Spleen (tissue), 11 donors: ENCODE data around the gene SELENOO. TPM values are rescaled to one million over a fixed set of nuclear protein-coding genes. Genes with fewer than 3 reads are reported as not detected.

Source experiments
- DNase-seq: peaks from one replicate; pipeline ENCODE4 v3.0.0-alpha.2; 2020
- H3K27ac ChIP-seq, 8 donors: fragments of 200-600 bp; sonication (generic) in 7 of 8; 1 replicate in 4 of 8; 2 replicates in 4 of 8; pipeline versions ENCODE4 v1.5.0 to v1.8.0; 2016 to 2021; ENCODE audit warnings: inconsistent platforms in 4 of 8, mild to moderate bottlenecking in 4 of 8, moderate library complexity in 1 of 8
- H3K27me3 ChIP-seq, 7 donors: fragments of 200-600 bp; sonication (generic) in 6 of 7; replicated peaks in 1 of 7; 1 replicate in 4 of 7; 2 replicates in 3 of 7; pipeline versions ENCODE4 v1.5.0 to v1.8.0; 2016 to 2021; ENCODE audit warnings: inconsistent platforms in 3 of 7, mild to moderate bottlenecking in 1 of 7
- H3K36me3 ChIP-seq, 6 donors: fragments of 200-600 bp; sonication (generic) in 5 of 6; 1 replicate in 4 of 6; 2 replicates in 2 of 6; pipeline versions ENCODE4 v1.5.0 to v1.8.0; 2016 to 2021; ENCODE audit warnings: inconsistent platforms in 2 of 6
- H3K4me1 ChIP-seq, 6 donors: fragments of 200-600 bp; sonication (generic) in 5 of 6; 1 replicate in 3 of 6; 2 replicates in 3 of 6; pipeline versions ENCODE4 v1.5.0 to v1.8.0; 2016 to 2021; ENCODE audit warnings: inconsistent platforms in 3 of 6
- H3K4me3 ChIP-seq, 8 donors: fragments of 200-600 bp; sonication (generic) in 7 of 8; 1 replicate in 4 of 8; 2 replicates in 4 of 8; pipeline versions ENCODE4 v1.5.0 to v1.8.0; 2016 to 2021; ENCODE audit warnings: inconsistent platforms in 4 of 8, mild to moderate bottlenecking in 4 of 8, moderate library complexity in 2 of 8
- H3K9me3 ChIP-seq, 8 donors: fragments of 200-600 bp; sonication (generic) in 7 of 8; 1 replicate in 4 of 8; 2 replicates in 4 of 8; pipeline versions ENCODE4 v1.5.0 to v1.8.0; 2016 to 2021; ENCODE audit warnings: inconsistent platforms in 4 of 8
- CTCF ChIP-seq, 11 experiments: fragments of 200-600 bp in 7 of 11; fragments of 450-650 bp in 4 of 11; sonication (generic) in 4 of 11; IDR thresholded peaks in 8 of 11; conservative IDR thresholded peaks in 3 of 11; 1 replicate in 7 of 11; 2 replicates in 4 of 11; pipeline versions ENCODE4 v1.4.0 to v1.8.0; 2016 to 2021; ENCODE audit warnings: antibody characterized with exemption in 11 of 11, inconsistent platforms in 4 of 11, mild to moderate bottlenecking in 1 of 11
- POLR2A ChIP-seq, 3 donors: fragments of 450-650 bp; IDR thresholded peaks; one replicate each; pipeline ENCODE4 v1.5.1; 2017; ENCODE audit warnings: antibody characterized with exemption in 3 of 3, mild to moderate bottlenecking in 1 of 3
- POLR2AphosphoS5 ChIP-seq, 3 donors: sonication (generic); formaldehyde crosslinking; IDR thresholded peaks; one replicate each; pipeline ENCODE4 v1.5.1; 2017; ENCODE audit warnings: antibody characterized with exemption in 3 of 3
- WGBS, 5 donors: extraction: QIAGEN DNeasy Blood & Tissue Kit in 3 of 5; methylation state at CpG; one replicate each; pipeline versions ENCODE4 v1.1.5 to v1.1.7; 2013 to 2018; 5-methylcytosine and 5-hydroxymethylcytosine counted together
- intact Hi-C: fragments of 100-400 bp; cut with DNase I; formaldehyde crosslinking; loops from one replicate; pipeline ENCODE4 v1.15.0; 2023; ENCODE audit warnings: low total_unique reads
- polyA plus RNA-seq, 3 donors: library from polyadenylated mRNA; stranded (reverse); fragments of 200-250 nt; gene quantifications; one replicate each; pipeline ENCODE4 v1.2.1, GENCODE V29; 2013
- total RNA-seq, 7 donors: library from RNA; depleted of rRNA in 3 of 7; stranded (reverse); fragments of >200 nt in 3 of 7; fragmentation: NEBNext Ultra II Directional in 4 of 7; extraction: Animal tissue kit (Norgen Biotek cat#: 25700) in 4 of 7; gene quantifications; one replicate each; pipeline versions ENCODE4 v1.1.0 to v1.2.1, GENCODE V29; 2016 to 2021
- donor health status: healthy with polysubstance abuse.
- donor health status: DM: no; HTN: no; CAD: no; lungs with moderate emphysema.
- donor health status: DM: no; HTN: no; CAD: no.
- donor health status: Bipolar disorder and iron deficiency.
- donor health status: healthy.
- donor health status: DM: no; HTN: no; CAD: no.
- donor health status: DM: yes; HTN: yes; CAD: no.

Gene SELENOO
- total and polyA plus RNA-seq, 10 donors, result 25.4 to 70.8 (median 29.5) TPM

GRCh38 chr22:50233223-50233622, 32.4 kb downstream of the SELENOO start:
- peak in 1 of 3 donors; percentile 13 for TF ChIP-seq POLR2AphosphoS5 (IDR thresholded peaks at IDR 0.05)
- TF ChIP-seq CTCF (IDR thresholded peaks at IDR 0.05 in 8 of 11, conservative IDR thresholded peaks at IDR 0.05 in 3 of 11), result no peak
- intact Hi-C loops, result no loop called here
- no peak for DNase-seq
- Histone ChIP-seq H3K4me3 (no peak overlapping the region), H3K36me3 (peaks cover 0 to 93% (median 37%) of the 10 kb centered on the region in 6 donors), H3K27ac (no peak overlapping the region), H3K4me1 (peaks cover 0 to 14% (median 0%) of the 10 kb centered on the region in 6 donors), H3K9me3 (no peaks in the 10 kb centered on the region), H3K27me3 (no peaks in the 10 kb centered on the region)
- WGBS, 5 donors, result 89 to 97% (median 95%) methylated on average over 18 of the region's 18 CpGs

DNA sequence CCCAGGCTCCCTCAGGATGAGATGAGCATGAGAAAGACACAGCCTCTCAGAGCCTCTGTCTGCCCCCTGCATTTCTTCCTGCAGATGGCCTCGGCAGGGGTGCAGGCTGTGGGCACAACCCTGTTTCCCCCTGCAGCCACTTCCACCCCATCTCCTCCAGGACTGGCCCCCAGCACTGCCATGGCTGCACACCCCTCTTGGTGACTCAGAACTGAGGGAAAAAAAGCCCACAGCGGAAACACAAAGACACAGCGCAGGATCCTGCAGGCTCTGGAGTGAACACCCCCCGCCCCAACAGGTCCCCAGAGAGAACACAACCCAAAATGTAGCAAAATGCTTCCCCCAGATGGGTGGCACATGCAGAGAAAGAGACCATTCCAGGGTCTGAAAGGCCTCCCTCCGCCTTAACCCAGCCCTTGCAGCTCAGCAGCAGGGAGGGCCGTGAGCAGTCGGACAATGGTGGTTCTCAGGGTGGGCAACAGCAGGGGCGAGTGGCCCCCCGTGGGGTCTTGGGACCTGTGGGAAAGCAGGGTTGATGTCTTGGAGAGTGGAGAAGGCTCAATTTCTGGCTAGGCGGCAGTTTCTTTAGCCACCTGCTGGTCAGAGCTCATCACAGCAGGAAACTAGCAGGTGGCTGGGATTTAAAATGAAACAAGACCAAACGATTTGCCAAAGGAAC, 36.1 kb downstream of the SELENOO start:
- H3K36me3 ChIP-seq, result peaks cover 0 to 82% (median 39%) of the 10 kb centered on the region in 6 donors
- DNase-seq, result no peak
- WGBS, 5 donors, result 69 to 80% (median 75%) methylated on average over 10 to 11 of the region's 11 CpGs
- H3K4me3 ChIP-seq, result no peak overlapping the region
- no peak overlapping the region for H3K27ac ChIP-seq
- no peaks in the 10 kb centered on the region for H3K27me3 ChIP-seq
- H3K4me1 ChIP-seq, result peaks cover 13 to 46% (median 17%) of the 10 kb centered on the region in 6 donors
- no peaks in the 10 kb centered on the region for H3K9me3 ChIP-seq
- TF ChIP-seq POLR2A (IDR thresholded peaks at IDR 0.05), result no peak
- peak in 5 of 11 experiments; percentile 12 to 44 (median 18) for TF ChIP-seq CTCF (IDR thresholded peaks at IDR 0.05 in 8 of 11, conservative IDR thresholded peaks at IDR 0.05 in 3 of 11)
- intact Hi-C loops, result no loop called here

GRCh38 chr22:50238755-50239154, 37.9 kb downstream of the SELENOO start:
- intact Hi-C loops, result no loop called here
- Histone ChIP-seq H3K27me3 (no peaks in the 10 kb centered on the region), H3K4me1 (peaks cover 30 to 65% (median 36%) of the 10 kb centered on the region in 6 donors), H3K36me3 (peaks cover 0 to 63% (median 22%) of the 10 kb centered on the region in 6 donors), H3K4me3 (no peak overlapping the region), H3K9me3 (no peaks in the 10 kb centered on the region), H3K27ac (no peak overlapping the region)
- TF ChIP-seq CTCF (IDR thresholded peaks at IDR 0.05 in 8 of 11, conservative IDR thresholded peaks at IDR 0.05 in 3 of 11), result no peak
- TF ChIP-seq POLR2A (IDR thresholded peaks at IDR 0.05), result no peak
- no peak for TF ChIP-seq POLR2AphosphoS5 (IDR thresholded peaks at IDR 0.05)
- no peak for DNase-seq
- 77 to 88% (median 82%) methylated on average over 7 to 9 of the region's 9 CpGs for WGBS, 5 donors

- Histone ChIP-seq H3K4me1 (peaks cover 44 to 84% (median 60%) of the 10 kb centered on the region in 6 donors), H3K27me3 (no peaks in the 10 kb centered on the region), H3K36me3 (peaks cover 0 to 51% (median 23%) of the 10 kb centered on the region in 6 donors), H3K27ac (no peak overlapping the region), H3K9me3 (no peaks in the 10 kb centered on the region), H3K4me3 (peak overlapping the region; percentile 79 to 96 (median 91))
- 64 to 81% (median 73%) methylated on average over 14 of the region's 14 CpGs for WGBS, 5 donors
- no peak for DNase-seq
- TF ChIP-seq POLR2A (IDR thresholded peaks at IDR 0.05), result no peak
- no peak for TF ChIP-seq POLR2AphosphoS5 (IDR thresholded peaks at IDR 0.05)
- TF ChIP-seq CTCF (IDR thresholded peaks at IDR 0.05 in 8 of 11, conservative IDR thresholded peaks at IDR 0.05 in 3 of 11), result no peak
- intact Hi-C loops, result loop anchor here (10.0 kb wide), 1 partner anchor 252 kb away; no protein-coding TSS in a partner anchor
These were observed 41.7 kb downstream of the SELENOO start for GRCh38 chr22:50242406-50242949.
